NCI-H2107 treated with DMSO at 0.1 percent for 48 hours (cell line): ENCODE measurements around the gene PACSIN2.
"Not testable (repeated sequence)": the region's sequence is repeated elsewhere in the genome, so short reads cannot be mapped to it uniquely, and the experiment has no call there.

ENCODE experiments used
- DNase-seq: peaks from one replicate; lab custom pipeline; 2025; ENCODE audit not compliant: unreplicated experiment; lab: John Stamatoyannopoulos, UW

PACSIN2 gene

GRCh38 chr22:42992886-42993479, 22.0 kb downstream of the PACSIN2 start:
- DNase-seq = no peak

GRCh38 chr22:42992092-42992491, 22.9 kb downstream of the PACSIN2 start:
- no peak for DNase-seq

- no peak for DNase-seq
Measured at GRCh38 chr22:42991010-42991651, 23.8 kb downstream of the PACSIN2 start.

GRCh38 chr22:42990131-42990838, 24.7 kb downstream of the PACSIN2 start:
- DNase-seq = no peak

- DNase-seq = no peak
Measured at GRCh38 chr22:42986115-42986514, 28.8 kb downstream of the PACSIN2 start.

GRCh38 chr22:42985531-42985905, 29.4 kb downstream of the PACSIN2 start:
- DNase-seq = no peak

GRCh38 chr22:42984814-42985530, 30.0 kb downstream of the PACSIN2 start:
- no peak for DNase-seq

GRCh38 chr22:42984397-42984796, 30.6 kb downstream of the PACSIN2 start:
- DNase-seq = no peak

GRCh38 chr22:42983470-42983869, 31.5 kb downstream of the PACSIN2 start:
- no peak for DNase-seq

- no peak for DNase-seq
Measured at GRCh38 chr22:42979606-42980005, 35.3 kb downstream of the PACSIN2 start.

- no peak for DNase-seq
Measured at GRCh38 chr22:42978453-42979103, 36.4 kb downstream of the PACSIN2 start.

GRCh38 chr22:42977569-42977968, 37.4 kb downstream of the PACSIN2 start:
- DNase-seq = no peak

GRCh38 chr22:42976217-42976933, 38.6 kb downstream of the PACSIN2 start:
- DNase-seq = no peak

- peak; percentile 25 for DNase-seq
Measured at GRCh38 chr22:42974223-42974622, 40.7 kb downstream of the PACSIN2 start.

- DNase-seq = no peak
Measured at GRCh38 chr22:42973536-42973881, 41.4 kb downstream of the PACSIN2 start.

GRCh38 chr22:42972649-42973535, 42.1 kb downstream of the PACSIN2 start:
- no peak for DNase-seq

GRCh38 chr22:42971473-42971860, 43.5 kb downstream of the PACSIN2 start:
- DNase-seq = not testable (repeated sequence)

- DNase-seq = no peak
Measured at GRCh38 chr22:42970029-42970428, 44.9 kb downstream of the PACSIN2 start.

GRCh38 chr22:42969348-42969975, 45.5 kb downstream of the PACSIN2 start:
- DNase-seq = no peak
